OCI-LY1 (cell line): ENCODE results near the gene DPP6.

Source experiments
- EZH2 ChIP-seq: fragments of 200-600 bp; sonication (generic), shearing (Covaris generic); IDR thresholded peaks from 2 replicates; pipeline ENCODE4 v1.8.0; 2017; ENCODE audit warnings: borderline replicate concordance, mixed run types, mild to moderate bottlenecking, antibody characterized with exemption, low read length, moderate library complexity, mixed read lengths
- TF ChIP-seq, protein P1 (sequence below): fragments of 200-600 bp; sonication (generic), shearing (Covaris generic); IDR thresholded peaks from 2 replicates; pipeline ENCODE4 v1.5.1; 2017; ENCODE audit warnings: mild to moderate bottlenecking, antibody characterized with exemption, low read length, moderate library complexity, mixed read lengths

DNA sequence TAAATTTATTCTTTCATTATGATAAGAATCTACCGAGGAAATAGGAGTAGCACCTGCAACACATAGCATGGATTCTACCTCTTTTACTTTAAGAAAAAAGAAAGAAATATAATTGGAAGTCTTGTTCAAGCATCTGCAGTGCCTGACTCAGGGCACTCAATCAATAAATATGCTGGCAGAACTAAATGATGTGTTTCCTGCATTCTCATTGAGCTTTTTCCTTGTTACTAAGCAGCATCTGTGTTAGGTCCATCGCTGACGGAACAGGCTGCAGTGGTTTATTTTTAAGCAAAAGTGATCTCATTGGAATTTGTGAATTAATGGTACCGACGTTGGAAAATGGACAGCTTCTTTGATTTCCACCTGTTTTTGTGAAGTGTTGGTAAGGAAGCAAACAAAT lies 417.5 kb downstream of the DPP6 start:
- TF ChIP-seq, protein P1, sequence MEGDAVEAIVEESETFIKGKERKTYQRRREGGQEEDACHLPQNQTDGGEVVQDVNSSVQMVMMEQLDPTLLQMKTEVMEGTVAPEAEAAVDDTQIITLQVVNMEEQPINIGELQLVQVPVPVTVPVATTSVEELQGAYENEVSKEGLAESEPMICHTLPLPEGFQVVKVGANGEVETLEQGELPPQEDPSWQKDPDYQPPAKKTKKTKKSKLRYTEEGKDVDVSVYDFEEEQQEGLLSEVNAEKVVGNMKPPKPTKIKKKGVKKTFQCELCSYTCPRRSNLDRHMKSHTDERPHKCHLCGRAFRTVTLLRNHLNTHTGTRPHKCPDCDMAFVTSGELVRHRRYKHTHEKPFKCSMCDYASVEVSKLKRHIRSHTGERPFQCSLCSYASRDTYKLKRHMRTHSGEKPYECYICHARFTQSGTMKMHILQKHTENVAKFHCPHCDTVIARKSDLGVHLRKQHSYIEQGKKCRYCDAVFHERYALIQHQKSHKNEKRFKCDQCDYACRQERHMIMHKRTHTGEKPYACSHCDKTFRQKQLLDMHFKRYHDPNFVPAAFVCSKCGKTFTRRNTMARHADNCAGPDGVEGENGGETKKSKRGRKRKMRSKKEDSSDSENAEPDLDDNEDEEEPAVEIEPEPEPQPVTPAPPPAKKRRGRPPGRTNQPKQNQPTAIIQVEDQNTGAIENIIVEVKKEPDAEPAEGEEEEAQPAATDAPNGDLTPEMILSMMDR, result no peak
- TF ChIP-seq EZH2, result no peak
